ENCODE measurements around the gene SEPTIN1. TPM values are rescaled to one million over a fixed set of nuclear protein-coding genes. Genes with fewer than 3 reads are reported as not detected.

Gene SEPTIN1
- total RNA-seq, 1 experiment from 2014 or later, result 3.4 TPM

DNA sequence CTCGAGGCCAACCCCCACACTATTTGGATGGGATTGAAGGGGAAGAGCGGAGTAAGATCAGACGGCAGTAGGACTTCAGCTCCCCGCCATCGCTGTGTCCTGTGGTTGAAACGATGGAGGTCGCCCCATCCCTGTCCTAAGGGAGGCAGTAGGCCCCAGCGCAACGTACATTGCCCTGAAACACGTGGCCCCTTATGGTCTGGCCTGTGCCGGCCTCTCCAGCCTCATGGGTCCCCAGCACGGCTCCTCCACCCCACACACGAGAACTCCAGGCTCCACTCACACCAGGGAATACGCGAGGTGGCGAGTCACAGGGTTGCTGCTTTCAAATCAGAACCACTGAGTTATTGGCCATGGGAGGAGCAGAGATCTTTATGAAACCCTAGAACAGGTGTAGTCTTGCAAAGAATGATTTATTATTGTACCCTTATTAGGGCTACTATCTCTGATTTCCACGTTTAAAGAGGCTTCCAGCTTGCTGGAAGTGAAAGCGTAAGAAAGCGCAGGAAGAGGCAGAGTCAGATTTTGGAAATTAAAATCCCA is 48.1 kb upstream of the SEPTIN1 start (continued):
- TF ChIP-seq RAD21 (IDR thresholded peaks at IDR 0.05; ENCODE audit: low read depth), result 0 out of 2 replicates have a peak, but pooled peaks have one; percentile 15
- TF ChIP-seq FOSL1 (IDR thresholded peaks at IDR 0.05; ENCODE audit: low read depth), result no peak
- TF ChIP-seq, protein P1, sequence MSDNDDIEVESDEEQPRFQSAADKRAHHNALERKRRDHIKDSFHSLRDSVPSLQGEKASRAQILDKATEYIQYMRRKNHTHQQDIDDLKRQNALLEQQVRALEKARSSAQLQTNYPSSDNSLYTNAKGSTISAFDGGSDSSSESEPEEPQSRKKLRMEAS (IDR thresholded peaks at IDR 0.05), result peak; percentile 72
- peak; percentile 29 for TF ChIP-seq POLR2A (IDR thresholded peaks at IDR 0.05; ENCODE audit: borderline replicate concordance, extremely low read depth, insufficient read depth, insufficient read length)

DNA sequence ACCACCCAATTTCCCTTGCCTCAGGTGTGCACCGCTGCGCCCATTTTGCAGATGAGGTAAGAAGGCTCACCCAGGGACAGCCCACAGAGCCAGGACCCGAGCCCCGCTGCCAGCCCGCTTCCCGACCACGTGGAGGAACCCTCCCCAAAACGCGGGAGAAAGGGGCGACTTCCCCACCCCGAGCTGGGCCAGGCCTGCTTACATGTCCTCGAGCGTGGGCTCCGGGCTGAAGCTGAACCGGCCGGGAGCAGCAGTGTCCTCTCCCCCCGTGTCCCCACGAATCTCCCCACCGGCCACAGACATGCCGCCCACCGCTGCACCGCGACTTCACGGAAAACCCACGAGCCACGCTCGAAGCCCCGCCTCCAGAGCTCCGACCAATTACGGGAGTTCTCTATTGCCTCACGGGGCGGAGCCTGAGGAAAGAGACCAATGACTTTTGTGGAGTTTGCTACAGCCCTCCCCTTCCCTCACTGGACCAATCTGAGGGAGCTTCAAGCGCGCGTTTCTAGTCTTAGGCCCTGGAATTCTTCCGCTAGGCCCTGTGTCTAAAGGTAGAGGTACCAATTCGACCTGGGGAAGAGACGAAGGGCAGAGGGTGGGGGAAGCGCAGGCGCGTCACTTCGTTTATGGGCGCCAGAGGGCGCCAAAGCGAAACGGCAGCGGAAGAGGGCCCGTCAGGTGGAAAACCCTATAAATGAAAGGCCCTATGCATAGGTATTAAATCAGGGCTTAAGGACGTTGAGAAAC is 47.5 kb upstream of the SEPTIN1 start, which contains the start of gene DCTPP1:
TSS of gene DCTPP1 (minus strand) at position 353 of the 750 bp plus-strand sequence. CDS start at position 303, 50 bp downstream.
- peaks cover 6 to 25% of the 10 kb centered on the region in 2 experiments; a peak in 3 of 4 replicates for H3K36me3 ChIP-seq (ENCODE audit: control insufficient read depth in 1 of 2, insufficient read depth in 2 of 2, low read length in 2 of 2)
- peaks cover 8 to 29% of the 10 kb centered on the region in 2 experiments for H3K4me1 ChIP-seq (ENCODE audit: control insufficient read depth in 1 of 2, insufficient read depth in 2 of 2, low read length in 2 of 2)
- intact Hi-C loops (cut with micrococcal nuclease), result loop anchor here (5.0 kb wide), 3 partner anchors 97 to 197 kb away; partner anchors contain the start of gene ZNF768
- peak within 1 kb of the TSS; percentile 96 for H3K9ac ChIP-seq (ENCODE audit: low read length)
- BruUV-seq (replicated peaks), result no TSS peak
- H2AFZ ChIP-seq (ENCODE audit: low read depth, low read length, poor library complexity, severe bottlenecking), result peak within 1 kb of the TSS; percentile 12
- ChIA-PET POLR2A (interaction anchor here (0.5 to 1.6 kb wide), 17 partner anchors 12 to 507 kb away, joined by 3 to 15 read pairs (median 4); partner anchors contain the start of genes PRR14, SEPHS2, ZNF48 and ZNF689), CTCF (interaction anchor here (0.6 to 2.4 kb wide), 44 partner anchors 10 to 524 kb away, joined by 3 to 52 read pairs (median 6); partner anchors contain the start of genes FBRS, PRR14, TBC1D10B and TBX6), RAD21 (ENCODE audit: low non-redundant PET in 1 of 2, low total read pairs in 2 of 2, uncharacterized antibody in 2 of 2, unreplicated experiment in 2 of 2) (interaction anchor here (0.6 to 1.6 kb wide), 12 partner anchors 12 to 221 kb away, joined by 3 to 18 read pairs (median 4); partner anchors contain the start of genes CD2BP2 (in 1 of the 2), PRR14 (in 1 of the 2), ZNF688 (in 1 of the 2) and ZNF747 (in 1 of the 2))
- no peaks in the 10 kb centered on the region for H3K9me3 ChIP-seq (ENCODE audit: control insufficient read depth in 1 of 2, insufficient read depth in 1 of 2, low read depth in 1 of 2, low read length in 2 of 2)
- H3K27me3 ChIP-seq (ENCODE audit: insufficient read depth, low read length), result no peaks in the 10 kb centered on the region
- ATAC-seq (peak; percentile 94), DNase-seq (ENCODE audit: low read depth, low spot score) (peak; percentile 99)
- H3K9me2 ChIP-seq (ENCODE audit: insufficient read depth), result no peaks in the 10 kb centered on the region
- H3K4me2 ChIP-seq (ENCODE audit: low read length), result peak within 1 kb of the TSS; percentile 89
- H4K20me1 ChIP-seq (ENCODE audit: insufficient read depth), result no peaks in the 10 kb centered on the region
- peak within 1 kb of the TSS; percentile 89 to 94 for H3K4me3 ChIP-seq (replicated peaks in 1 of 2; ENCODE audit: low read depth in 1 of 2, low read length in 2 of 2)
- peak within 1 kb of the TSS; percentile 66 for H3K27ac ChIP-seq (ENCODE audit: low read depth, low read length)
- H3K79me2 ChIP-seq (ENCODE audit: insufficient read depth, low read length), result peaks cover 48% of the 10 kb centered on the region
- TF ChIP-seq JUND (IDR thresholded peaks at IDR 0.05) (no peak), POLR2A (IDR thresholded peaks at IDR 0.05; ENCODE audit: borderline replicate concordance, extremely low read depth, insufficient read depth, insufficient read length) (peak; percentile 61), POLR2AphosphoS5 (IDR thresholded peaks at IDR 0.05; ENCODE audit: low read depth, low read length) (peak; percentile 49), TCF7L2 (IDR thresholded peaks at IDR 0.05; ENCODE audit: borderline replicate concordance, extremely low read depth, insufficient read depth, insufficient read length) (no peak), RAD21 (IDR thresholded peaks at IDR 0.05; ENCODE audit: low read depth) (peak; percentile 89), EGR1 (IDR thresholded peaks at IDR 0.05; ENCODE audit: low read depth) (no peak), EZH2 (IDR thresholded peaks at IDR 0.05) (no peak), SP1 (IDR thresholded peaks at IDR 0.05; ENCODE audit: low read depth) (peak; percentile 89), FOSL1 (IDR thresholded peaks at IDR 0.05; ENCODE audit: low read depth) (no peak), SRF (IDR thresholded peaks at IDR 0.05; ENCODE audit: low read depth) (no peak), SIN3A (IDR thresholded peaks at IDR 0.05; ENCODE audit: low read depth) (0 out of 2 replicates have a peak, but pooled peaks have one; percentile 67), YY1 (IDR thresholded peaks at IDR 0.05; ENCODE audit: extremely low read depth, insufficient replicate concordance, low read depth, low read length) (peak; percentile 73)
- TF ChIP-seq, protein P2, sequence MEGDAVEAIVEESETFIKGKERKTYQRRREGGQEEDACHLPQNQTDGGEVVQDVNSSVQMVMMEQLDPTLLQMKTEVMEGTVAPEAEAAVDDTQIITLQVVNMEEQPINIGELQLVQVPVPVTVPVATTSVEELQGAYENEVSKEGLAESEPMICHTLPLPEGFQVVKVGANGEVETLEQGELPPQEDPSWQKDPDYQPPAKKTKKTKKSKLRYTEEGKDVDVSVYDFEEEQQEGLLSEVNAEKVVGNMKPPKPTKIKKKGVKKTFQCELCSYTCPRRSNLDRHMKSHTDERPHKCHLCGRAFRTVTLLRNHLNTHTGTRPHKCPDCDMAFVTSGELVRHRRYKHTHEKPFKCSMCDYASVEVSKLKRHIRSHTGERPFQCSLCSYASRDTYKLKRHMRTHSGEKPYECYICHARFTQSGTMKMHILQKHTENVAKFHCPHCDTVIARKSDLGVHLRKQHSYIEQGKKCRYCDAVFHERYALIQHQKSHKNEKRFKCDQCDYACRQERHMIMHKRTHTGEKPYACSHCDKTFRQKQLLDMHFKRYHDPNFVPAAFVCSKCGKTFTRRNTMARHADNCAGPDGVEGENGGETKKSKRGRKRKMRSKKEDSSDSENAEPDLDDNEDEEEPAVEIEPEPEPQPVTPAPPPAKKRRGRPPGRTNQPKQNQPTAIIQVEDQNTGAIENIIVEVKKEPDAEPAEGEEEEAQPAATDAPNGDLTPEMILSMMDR (IDR thresholded peaks at IDR 0.05 in 2 of 3, conservative IDR thresholded peaks at IDR 0.05 in 1 of 3; ENCODE audit: borderline replicate concordance in 1 of 3, insufficient read depth in 1 of 3, low read depth in 2 of 3, low read length in 2 of 3), result peak; percentile 79 to 94 (median 81)
- TF ChIP-seq, protein P1 (IDR thresholded peaks at IDR 0.05), result peak; percentile 92
- TF ChIP-seq, protein P3, sequence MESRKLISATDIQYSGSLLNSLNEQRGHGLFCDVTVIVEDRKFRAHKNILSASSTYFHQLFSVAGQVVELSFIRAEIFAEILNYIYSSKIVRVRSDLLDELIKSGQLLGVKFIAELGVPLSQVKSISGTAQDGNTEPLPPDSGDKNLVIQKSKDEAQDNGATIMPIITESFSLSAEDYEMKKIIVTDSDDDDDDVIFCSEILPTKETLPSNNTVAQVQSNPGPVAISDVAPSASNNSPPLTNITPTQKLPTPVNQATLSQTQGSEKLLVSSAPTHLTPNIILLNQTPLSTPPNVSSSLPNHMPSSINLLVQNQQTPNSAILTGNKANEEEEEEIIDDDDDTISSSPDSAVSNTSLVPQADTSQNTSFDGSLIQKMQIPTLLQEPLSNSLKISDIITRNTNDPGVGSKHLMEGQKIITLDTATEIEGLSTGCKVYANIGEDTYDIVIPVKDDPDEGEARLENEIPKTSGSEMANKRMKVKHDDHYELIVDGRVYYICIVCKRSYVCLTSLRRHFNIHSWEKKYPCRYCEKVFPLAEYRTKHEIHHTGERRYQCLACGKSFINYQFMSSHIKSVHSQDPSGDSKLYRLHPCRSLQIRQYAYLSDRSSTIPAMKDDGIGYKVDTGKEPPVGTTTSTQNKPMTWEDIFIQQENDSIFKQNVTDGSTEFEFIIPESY (IDR thresholded peaks at IDR 0.05; ENCODE audit: extremely low read depth, insufficient replicate concordance, low read length), result no peak

Measured in HCT116 (cell line).